Skeletal muscle cell (primary cell): ENCODE data around the gene ATXN10.
"Not testable (repeated sequence)": the region's sequence is repeated elsewhere in the genome, so short reads cannot be mapped to it uniquely, and the experiment has no call there.

Experiments used
- DNase-seq: peaks from one replicate; pipeline ENCODE4 v3.0.0-alpha.2; 2010; ENCODE audit warnings: low read depth
- H3K4me3 ChIP-seq: 2 replicates; pipeline ENCODE4 v1.5.1; 2011; ENCODE audit warnings: low read depth, mild to moderate bottlenecking, control low read depth, low read length, moderate library complexity

ATXN10 gene

DNA sequence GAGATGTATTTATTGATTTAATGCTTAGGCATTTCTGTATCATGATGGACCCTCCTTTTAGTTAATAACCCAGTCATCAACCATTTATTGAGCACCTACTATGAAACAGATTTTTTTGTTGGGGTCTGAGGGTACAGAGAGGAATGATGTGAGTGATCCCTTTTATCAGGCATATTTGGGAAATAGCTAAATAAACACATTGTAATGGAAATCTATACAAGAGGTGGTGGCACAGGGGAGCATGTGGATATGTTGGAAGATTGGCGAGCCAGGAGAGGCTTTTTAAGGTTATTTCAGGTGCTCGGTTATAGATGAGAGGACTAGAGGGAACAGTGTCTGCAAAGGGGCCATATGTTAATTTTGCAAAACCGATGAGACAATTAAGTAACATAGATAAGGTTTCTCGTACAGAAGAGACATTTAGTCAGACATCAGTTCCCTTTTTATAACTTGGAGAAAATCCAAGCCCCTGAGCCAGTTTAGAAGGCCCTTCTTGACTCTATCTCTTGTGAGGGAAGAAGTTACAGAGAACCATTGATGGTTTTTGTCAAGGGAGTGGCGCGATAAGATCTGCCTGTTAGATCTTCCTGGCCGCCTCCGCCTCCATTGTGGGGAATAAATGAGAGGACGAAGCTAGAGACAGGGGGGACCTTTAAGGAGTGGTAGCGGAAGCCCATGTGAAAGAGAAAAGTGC lies 2.0 kb downstream of the ATXN10 start:
- H3K4me3 ChIP-seq: peak overlapping the region; percentile 92

DNA sequence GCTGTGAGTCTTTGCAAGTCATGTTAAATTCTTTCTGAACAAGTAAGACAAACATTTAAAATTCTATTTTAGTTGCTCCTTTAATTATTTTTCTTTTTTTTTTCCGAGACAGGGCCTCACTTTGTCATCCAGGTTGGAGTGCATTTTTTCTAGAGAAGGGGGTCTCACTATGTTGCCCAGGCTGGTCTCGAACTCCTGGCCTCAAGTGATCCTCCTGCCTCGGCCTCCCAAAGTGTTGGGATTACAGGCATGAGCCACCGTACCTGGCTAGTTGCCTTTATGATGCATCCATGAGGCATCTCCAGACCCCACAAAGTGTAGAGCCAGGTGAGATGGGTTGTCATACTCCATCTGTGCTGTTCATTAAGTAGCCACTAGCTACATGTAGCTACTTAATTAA lies 4.4 kb downstream of the ATXN10 start:
- no peak overlapping the region for H3K4me3 ChIP-seq
- DNase-seq: no peak

More for the DNA sequence above, 2.0 kb downstream of the ATXN10 start:
- no peak for DNase-seq

GRCh38 chr22:45677063-45677462 lies 5.4 kb downstream of the ATXN10 start:
- no peak overlapping the region for H3K4me3 ChIP-seq
- DNase-seq: no peak

- no peak overlapping the region for H3K4me3 ChIP-seq
- DNase-seq: no peak
Observed at GRCh38 chr22:45678961-45679912, 7.6 kb downstream of the ATXN10 start.

DNA sequence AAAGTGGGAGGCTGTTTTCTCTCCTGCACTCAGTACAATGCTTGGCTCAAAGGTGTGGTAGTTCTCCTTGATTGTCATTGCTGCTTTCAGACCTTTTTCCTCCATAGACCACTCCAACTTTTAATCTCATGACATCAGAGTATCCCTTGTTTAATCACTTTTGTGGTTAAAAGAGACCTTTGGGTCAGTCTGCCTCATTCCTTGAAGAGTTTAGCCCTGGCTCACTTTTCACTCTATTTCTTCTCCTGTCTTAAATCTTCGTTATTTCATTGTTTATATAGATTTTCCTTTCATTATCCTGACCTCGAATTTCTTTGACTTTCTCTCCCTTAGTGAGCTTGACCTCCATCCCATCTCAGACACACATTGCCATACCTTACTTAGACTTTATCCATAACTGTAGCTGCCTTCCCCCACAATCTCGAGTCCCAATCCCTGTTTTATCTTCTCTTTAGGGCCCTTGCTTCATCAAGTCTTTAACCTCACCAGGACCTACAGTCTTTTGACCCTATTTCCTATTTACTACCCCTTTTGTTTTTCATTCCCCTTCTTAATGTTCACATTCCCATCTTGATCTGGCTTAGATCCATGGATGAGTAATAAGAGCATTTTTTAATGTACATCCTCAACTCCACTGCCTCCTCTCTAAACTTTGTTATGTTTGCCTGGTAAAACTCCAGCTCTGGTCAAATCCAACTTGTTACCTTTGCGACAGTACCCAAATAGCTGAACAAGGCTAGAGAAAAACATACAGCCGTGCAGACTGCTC lies 9.5 kb downstream of the ATXN10 start:
- H3K4me3 ChIP-seq: no peak overlapping the region
- peak; percentile 39 for DNase-seq

GRCh38 chr22:45682064-45682463 lies 10.4 kb downstream of the ATXN10 start:
- DNase-seq: no peak
- no peak overlapping the region for H3K4me3 ChIP-seq

DNA sequence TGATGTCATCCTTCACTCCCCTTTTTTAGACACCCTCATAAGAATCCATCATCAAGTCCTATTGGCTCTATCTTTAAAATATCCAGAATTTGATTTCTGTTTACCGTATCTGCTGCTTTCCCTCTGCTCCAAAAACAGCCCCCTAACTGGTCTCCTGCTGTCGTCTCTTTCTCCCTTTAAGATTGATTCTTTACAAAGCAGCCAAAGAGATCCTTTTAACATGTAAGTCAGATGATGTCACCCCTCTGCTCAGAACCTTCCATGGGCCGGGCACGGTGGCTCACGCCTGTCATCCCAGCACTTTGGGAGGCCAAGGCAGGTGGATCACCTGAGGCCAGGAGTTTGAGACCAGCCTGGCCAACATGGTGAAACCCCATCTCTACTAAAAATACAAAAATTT lies 11.1 kb downstream of the ATXN10 start:
- DNase-seq, H3K4me3 ChIP-seq: not testable (repeated sequence)

GRCh38 chr22:45683248-45683647 lies 11.6 kb downstream of the ATXN10 start:
- no peak for DNase-seq
- no peak overlapping the region for H3K4me3 ChIP-seq

GRCh38 chr22:45683680-45684079 lies 12.0 kb downstream of the ATXN10 start:
- no peak overlapping the region for H3K4me3 ChIP-seq
- DNase-seq: no peak

DNA sequence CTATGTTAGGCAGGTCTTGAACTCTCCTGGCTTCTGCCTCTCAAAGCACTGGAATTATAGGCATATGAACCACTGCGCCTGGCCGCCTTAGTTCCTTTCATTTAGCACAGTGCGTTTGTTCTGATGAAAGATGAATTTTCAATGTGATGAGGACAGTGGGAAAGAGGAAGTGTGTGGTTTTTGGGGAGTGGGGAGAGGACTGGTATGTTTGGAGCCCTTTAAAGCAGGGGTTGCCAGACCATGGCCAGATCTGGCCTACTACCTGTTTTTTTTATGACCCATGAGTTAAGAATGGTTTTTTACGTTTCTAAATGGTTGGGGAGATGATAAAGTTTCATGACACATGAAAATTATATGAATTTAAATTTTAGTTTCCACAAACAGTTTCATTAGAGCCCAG lies 12.5 kb downstream of the ATXN10 start:
- DNase-seq: no peak
- H3K4me3 ChIP-seq: no peak overlapping the region

- H3K4me3 ChIP-seq: no peak overlapping the region
- DNase-seq: no peak
Observed at GRCh38 chr22:45684752-45685574, 13.3 kb downstream of the ATXN10 start.

DNA sequence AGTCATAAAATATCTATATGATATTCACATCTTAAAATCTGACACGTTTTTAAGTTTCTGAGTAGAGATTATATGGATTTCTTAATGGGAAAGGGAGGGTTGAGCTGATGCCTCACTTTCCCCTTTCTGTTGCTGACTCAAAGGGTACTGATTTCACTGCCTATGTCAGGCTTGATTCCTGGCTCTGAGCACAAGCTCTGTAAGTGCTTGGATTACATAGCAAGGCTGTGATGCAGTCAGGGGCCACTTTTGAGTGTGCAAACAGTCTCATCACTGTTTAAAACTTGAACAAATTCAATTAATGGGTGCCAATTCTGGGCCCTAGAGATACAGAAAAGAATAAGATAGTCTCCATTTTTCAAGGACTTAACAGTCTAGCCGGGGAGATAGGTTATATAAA lies 14.4 kb downstream of the ATXN10 start:
- no peak for DNase-seq
- no peak overlapping the region for H3K4me3 ChIP-seq

DNA sequence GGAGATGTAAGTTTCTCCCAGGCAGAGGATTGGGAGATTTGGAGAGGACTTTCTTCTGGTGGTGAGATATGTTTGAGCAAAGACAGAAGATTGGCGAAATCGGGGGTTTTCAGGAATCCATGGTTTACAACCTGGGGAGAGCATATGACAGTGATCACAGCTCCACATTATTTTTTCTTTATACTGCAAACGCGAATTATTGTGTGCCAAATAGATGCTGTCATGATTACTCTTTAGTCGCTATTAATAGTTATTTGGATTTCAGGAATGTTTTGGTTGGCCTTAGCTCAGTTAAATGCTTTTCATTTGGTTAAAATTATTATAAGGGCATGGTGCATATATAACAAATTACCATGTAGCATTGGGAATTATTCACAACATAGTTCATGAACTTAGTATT lies 15.2 kb downstream of the ATXN10 start:
- no peak for DNase-seq
- H3K4me3 ChIP-seq: no peak overlapping the region

- H3K4me3 ChIP-seq: no peak overlapping the region
- no peak for DNase-seq
Observed at GRCh38 chr22:45688600-45689080, 17.0 kb downstream of the ATXN10 start.

- DNase-seq: no peak
- no peak overlapping the region for H3K4me3 ChIP-seq
Observed at GRCh38 chr22:45689211-45689610, 17.6 kb downstream of the ATXN10 start.

GRCh38 chr22:45690008-45690407 lies 18.4 kb downstream of the ATXN10 start:
- DNase-seq: no peak
- no peak overlapping the region for H3K4me3 ChIP-seq

- no peak for DNase-seq
- H3K4me3 ChIP-seq: no peak overlapping the region
Observed at GRCh38 chr22:45692549-45692948, 20.9 kb downstream of the ATXN10 start.

DNA sequence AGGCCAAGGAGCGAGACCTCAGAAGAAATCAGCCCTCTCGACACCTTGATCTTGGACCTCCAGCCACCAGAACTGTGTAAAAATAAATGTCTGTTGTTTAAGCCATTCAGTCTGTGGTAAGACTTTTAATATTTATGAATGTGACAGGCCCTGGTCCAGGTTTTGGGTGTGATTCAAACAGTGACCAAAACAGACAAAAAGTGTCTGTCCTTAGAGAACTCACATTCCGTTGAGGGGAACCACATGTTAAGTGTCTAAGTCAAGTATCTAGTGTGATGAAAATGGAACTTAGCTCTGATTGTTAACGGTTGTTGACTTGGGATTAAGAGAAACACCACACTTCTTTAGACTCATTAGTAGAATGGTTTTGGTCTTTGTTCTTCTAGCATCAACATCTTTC lies 22.2 kb downstream of the ATXN10 start:
- H3K4me3 ChIP-seq: no peak overlapping the region

GRCh38 chr22:45696227-45696626 lies 24.6 kb downstream of the ATXN10 start:
- H3K4me3 ChIP-seq: no peak overlapping the region
- no peak for DNase-seq

More for the DNA sequence above, 22.2 kb downstream of the ATXN10 start:
- no peak for DNase-seq
